ENCODE measurements around the gene SMPX. TPM values are rescaled to one million over a fixed set of nuclear protein-coding genes. Genes with fewer than 3 reads are reported as not detected.

The SMPX gene
- total RNA-seq, 3 donors from 2014 or later (not counting 1 experiment from before 2014, with no cell fraction given) = not detected

DNA sequence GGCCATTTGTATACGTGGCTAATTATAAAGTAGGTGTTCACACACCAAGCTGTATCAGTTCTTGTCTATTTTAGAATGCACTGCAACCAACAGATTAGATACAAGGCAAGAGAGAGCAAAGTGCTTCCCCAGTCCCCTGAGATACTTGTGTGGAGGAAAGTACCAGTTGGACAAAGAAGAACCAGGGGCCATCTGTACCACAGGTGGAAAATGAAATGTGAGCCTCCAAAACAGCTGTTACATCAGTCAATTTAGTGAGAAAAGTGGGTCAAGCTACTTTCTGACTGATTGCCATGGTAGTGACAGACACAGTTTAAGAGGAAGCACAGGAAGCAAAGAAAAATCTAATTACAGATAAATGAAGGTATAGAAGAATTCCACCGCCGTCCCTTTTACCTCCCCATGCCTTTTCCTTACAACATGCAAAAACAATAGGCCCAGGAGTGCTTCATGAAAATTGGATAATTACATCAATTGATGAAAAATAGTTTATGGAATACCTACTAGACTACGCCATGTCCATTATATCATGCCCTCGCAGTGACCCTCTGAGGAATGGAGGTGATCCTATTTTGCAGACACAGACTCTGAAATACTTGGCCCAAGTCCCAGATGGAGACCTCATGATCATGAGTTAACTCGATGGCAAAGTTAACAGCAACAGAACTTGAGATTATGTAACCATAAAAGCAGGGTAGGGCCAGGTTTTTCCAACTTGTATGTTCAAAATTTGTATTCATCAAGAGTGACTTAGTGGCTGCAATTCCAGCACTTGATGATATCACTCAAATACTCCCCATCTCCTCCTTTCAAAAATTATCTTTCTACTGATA, 15.8 kb downstream of the SMPX start:
- Histone ChIP-seq H3K36me3 (ENCODE audit: control insufficient read depth, insufficient read depth, low read length) (no peaks in the 10 kb centered on the region), H3K4me3 (ENCODE audit: low read length) (no peak overlapping the region), H3K9me3 (ENCODE audit: control insufficient read depth, insufficient read depth, low read length) (no peaks in the 10 kb centered on the region), H3K4me1 (ENCODE audit: control insufficient read depth, insufficient read depth, low read length) (no peaks in the 10 kb centered on the region), H3K27ac (ENCODE audit: low read length) (no peak overlapping the region), H3K27me3 (ENCODE audit: control insufficient read depth, insufficient read depth, low read length) (no peaks in the 10 kb centered on the region)
- Mint-ChIP-seq H3K9me3 (no peaks in the 10 kb centered on the region), H3K4me3 (no peak overlapping the region), H3K4me1 (no peaks in the 10 kb centered on the region), H3K27me3 (ENCODE audit: low read depth in 2 of 2) (peaks cover 3 to 20% of the 10 kb centered on the region in 2 donors), H3K36me3 (no peaks in the 10 kb centered on the region), H3K27ac (no peak overlapping the region)
- ATAC-seq = no peak
- TF ChIP-seq, protein P1, sequence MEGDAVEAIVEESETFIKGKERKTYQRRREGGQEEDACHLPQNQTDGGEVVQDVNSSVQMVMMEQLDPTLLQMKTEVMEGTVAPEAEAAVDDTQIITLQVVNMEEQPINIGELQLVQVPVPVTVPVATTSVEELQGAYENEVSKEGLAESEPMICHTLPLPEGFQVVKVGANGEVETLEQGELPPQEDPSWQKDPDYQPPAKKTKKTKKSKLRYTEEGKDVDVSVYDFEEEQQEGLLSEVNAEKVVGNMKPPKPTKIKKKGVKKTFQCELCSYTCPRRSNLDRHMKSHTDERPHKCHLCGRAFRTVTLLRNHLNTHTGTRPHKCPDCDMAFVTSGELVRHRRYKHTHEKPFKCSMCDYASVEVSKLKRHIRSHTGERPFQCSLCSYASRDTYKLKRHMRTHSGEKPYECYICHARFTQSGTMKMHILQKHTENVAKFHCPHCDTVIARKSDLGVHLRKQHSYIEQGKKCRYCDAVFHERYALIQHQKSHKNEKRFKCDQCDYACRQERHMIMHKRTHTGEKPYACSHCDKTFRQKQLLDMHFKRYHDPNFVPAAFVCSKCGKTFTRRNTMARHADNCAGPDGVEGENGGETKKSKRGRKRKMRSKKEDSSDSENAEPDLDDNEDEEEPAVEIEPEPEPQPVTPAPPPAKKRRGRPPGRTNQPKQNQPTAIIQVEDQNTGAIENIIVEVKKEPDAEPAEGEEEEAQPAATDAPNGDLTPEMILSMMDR (IDR thresholded peaks at IDR 0.05) = no peak
- WGBS (ENCODE audit: insufficient coverage) = 67% methylated on average over 3 of the region's 6 CpGs
- no peak for DNase-seq
- intact Hi-C loops (cut with micrococcal nuclease) = no loop called here

DNA sequence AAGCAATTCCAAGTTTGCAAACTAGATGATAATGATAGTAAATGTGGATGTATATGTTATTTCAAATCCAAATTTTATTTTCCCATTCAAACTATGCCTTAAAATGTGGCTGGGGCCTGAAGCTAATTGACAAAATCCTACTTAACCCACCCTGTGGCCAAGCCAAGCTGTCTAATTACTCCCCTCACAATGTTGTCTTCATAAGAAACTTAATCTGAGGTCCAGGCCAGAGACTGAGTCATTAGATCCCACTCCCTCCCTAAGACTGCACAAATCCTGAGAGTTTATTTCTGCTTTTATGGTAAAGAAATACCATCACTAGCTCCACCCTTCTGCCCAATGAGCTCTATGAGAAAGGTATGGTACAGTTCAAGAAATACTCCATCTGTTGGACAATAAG, 16.6 kb downstream of the SMPX start:
- H3K4me3 Mint-ChIP-seq = no peak overlapping the region
- no peak for ATAC-seq
- Histone ChIP-seq H3K27me3 (ENCODE audit: control insufficient read depth, insufficient read depth, low read length) (no peaks in the 10 kb centered on the region), H3K4me1 (ENCODE audit: control insufficient read depth, insufficient read depth, low read length) (no peaks in the 10 kb centered on the region), H3K36me3 (ENCODE audit: control insufficient read depth, insufficient read depth, low read length) (no peaks in the 10 kb centered on the region), H3K9me3 (ENCODE audit: control insufficient read depth, insufficient read depth, low read length) (no peaks in the 10 kb centered on the region), H3K4me3 (ENCODE audit: low read length) (no peak overlapping the region), H3K27ac (ENCODE audit: low read length) (no peak overlapping the region)
- no peaks in the 10 kb centered on the region for H3K4me1 Mint-ChIP-seq
- no peaks in the 10 kb centered on the region for H3K36me3 Mint-ChIP-seq
- peaks cover 3 to 27% of the 10 kb centered on the region in 2 donors for H3K27me3 Mint-ChIP-seq (ENCODE audit: low read depth in 2 of 2)
- H3K9me3 Mint-ChIP-seq = no peaks in the 10 kb centered on the region
- no peak for DNase-seq
- no peak overlapping the region for H3K27ac Mint-ChIP-seq
- TF ChIP-seq, protein P1 (IDR thresholded peaks at IDR 0.05) = no peak
- intact Hi-C loops (cut with micrococcal nuclease) = no loop called here

- Histone ChIP-seq H3K4me3 (ENCODE audit: low read length) (no peak overlapping the region), H3K9me3 (ENCODE audit: control insufficient read depth, insufficient read depth, low read length) (no peaks in the 10 kb centered on the region), H3K36me3 (ENCODE audit: control insufficient read depth, insufficient read depth, low read length) (no peaks in the 10 kb centered on the region), H3K27me3 (ENCODE audit: control insufficient read depth, insufficient read depth, low read length) (no peaks in the 10 kb centered on the region), H3K27ac (ENCODE audit: low read length) (no peak overlapping the region), H3K4me1 (ENCODE audit: control insufficient read depth, insufficient read depth, low read length) (no peaks in the 10 kb centered on the region)
- WGBS (ENCODE audit: insufficient coverage) = 100% methylated on average over 1 of the region's 1 CpG
- no peaks in the 10 kb centered on the region for H3K36me3 Mint-ChIP-seq
- no peak overlapping the region for H3K4me3 Mint-ChIP-seq
- intact Hi-C loops (cut with micrococcal nuclease) = no loop called here
- no peak for ATAC-seq
- no peak for DNase-seq
- TF ChIP-seq, protein P1 (IDR thresholded peaks at IDR 0.05) = no peak
- H3K27ac Mint-ChIP-seq = no peak overlapping the region
- H3K4me1 Mint-ChIP-seq = no peaks in the 10 kb centered on the region
- no peaks in the 10 kb centered on the region for H3K9me3 Mint-ChIP-seq
- peaks cover 3 to 34% of the 10 kb centered on the region in 2 donors for H3K27me3 Mint-ChIP-seq (ENCODE audit: low read depth in 2 of 2)
Observed at GRCh38 chrX:21740329-21741274, 17.3 kb downstream of the SMPX start.
